ENCODE data around the gene PHC2. TPM values are rescaled to one million over a fixed set of nuclear protein-coding genes. Genes with fewer than 3 reads are reported as not detected.
A peak's percentile ranks its signal among the peaks of the same experiment; 100 is the strongest.

Gene PHC2
- total RNA-seq, 1 donor = 85.4 TPM

GRCh38 chr1:33275195-33275594 is 155.7 kb downstream of the PHC2 start:
- Histone ChIP-seq H3K4me3 (ENCODE audit: insufficient read depth, low read length) (no peak overlapping the region), H2AFZ (ENCODE audit: low read length) (no peak overlapping the region), H3K27ac (ENCODE audit: low read depth, low read length) (no peak overlapping the region), H3K4me1 (ENCODE audit: insufficient read depth, low read length) (no peaks in the 10 kb centered on the region), H3K79me2 (ENCODE audit: insufficient read depth, low read length) (peaks cover 28% of the 10 kb centered on the region), H3K27me3 (ENCODE audit: insufficient read depth, low read length) (no peaks in the 10 kb centered on the region), H4K20me1 (ENCODE audit: insufficient read depth, low read length) (peaks cover 42% of the 10 kb centered on the region), H3K4me2 (ENCODE audit: insufficient read depth, low read length) (no peak overlapping the region), H3K9me3 (ENCODE audit: low read depth, low read length) (no peaks in the 10 kb centered on the region), H3K36me3 (ENCODE audit: insufficient read depth, low read length) (peaks cover 13% of the 10 kb centered on the region)
- DNase-seq (ENCODE audit: insufficient read length, low spot score, missing footprints) = peak; percentile 17
- TF ChIP-seq CTCF (IDR thresholded peaks at IDR 0.05; ENCODE audit: extremely low read depth, low read depth, low read length) = no peak

GRCh38 chr1:33274446-33274845 is 156.4 kb downstream of the PHC2 start:
- Histone ChIP-seq H3K36me3 (ENCODE audit: insufficient read depth, low read length) (peaks cover 19% of the 10 kb centered on the region), H3K4me3 (ENCODE audit: insufficient read depth, low read length) (no peak overlapping the region), H3K27ac (ENCODE audit: low read depth, low read length) (no peak overlapping the region), H3K79me2 (ENCODE audit: insufficient read depth, low read length) (peaks cover 33% of the 10 kb centered on the region), H3K4me1 (ENCODE audit: insufficient read depth, low read length) (no peaks in the 10 kb centered on the region), H3K4me2 (ENCODE audit: insufficient read depth, low read length) (no peak overlapping the region), H2AFZ (ENCODE audit: low read length) (no peak overlapping the region), H4K20me1 (ENCODE audit: insufficient read depth, low read length) (peaks cover 47% of the 10 kb centered on the region), H3K9me3 (ENCODE audit: low read depth, low read length) (no peaks in the 10 kb centered on the region), H3K27me3 (ENCODE audit: insufficient read depth, low read length) (no peaks in the 10 kb centered on the region)
- TF ChIP-seq CTCF (IDR thresholded peaks at IDR 0.05; ENCODE audit: extremely low read depth, low read depth, low read length) = no peak
- peak; percentile 75 for DNase-seq (ENCODE audit: insufficient read length, low spot score, missing footprints)

- H3K4me1 ChIP-seq (ENCODE audit: insufficient read depth, low read length) = no peaks in the 10 kb centered on the region
Measured at GRCh38 chr1:33273961-33274371, 156.9 kb downstream of the PHC2 start.

More at GRCh38 chr1:33273961-33274371, 156.9 kb downstream of the PHC2 start:
- DNase-seq (ENCODE audit: insufficient read length, low spot score, missing footprints) = peak; percentile 22
- Histone ChIP-seq H3K27me3 (ENCODE audit: insufficient read depth, low read length) (no peaks in the 10 kb centered on the region), H3K9me3 (ENCODE audit: low read depth, low read length) (no peaks in the 10 kb centered on the region), H3K4me2 (ENCODE audit: insufficient read depth, low read length) (no peak overlapping the region), H3K79me2 (ENCODE audit: insufficient read depth, low read length) (peaks cover 33% of the 10 kb centered on the region), H2AFZ (ENCODE audit: low read length) (no peak overlapping the region), H3K36me3 (ENCODE audit: insufficient read depth, low read length) (peaks cover 19% of the 10 kb centered on the region), H3K4me3 (ENCODE audit: insufficient read depth, low read length) (no peak overlapping the region), H4K20me1 (ENCODE audit: insufficient read depth, low read length) (peaks cover 47% of the 10 kb centered on the region), H3K27ac (ENCODE audit: low read depth, low read length) (no peak overlapping the region)
- no peak for TF ChIP-seq CTCF (IDR thresholded peaks at IDR 0.05; ENCODE audit: extremely low read depth, low read depth, low read length)

Small RNAs within 50 kb of the gene (small RNA-seq; reads per million reads assigned to genes)
- not detected for gene RN7SKP16

Other genes starting within 250 kb of the PHC2 start
- 9.4 and 12.3 TPM in 2 replicates for gene TRIM62, start 249.1 kb downstream of the PHC2 start, total RNA-seq
- 13.4 and 18.9 TPM in 2 replicates for gene ZNF362, start 174.6 kb downstream of the PHC2 start, total RNA-seq
- gene A3GALT2, start 110.0 kb downstream of the PHC2 start, total RNA-seq = under 0.01 TPM in 1 of 2 replicates, not detected in the other
- 9.8 and 11.2 TPM in 2 replicates for gene ZSCAN20, start 41.5 kb upstream of the PHC2 start, total RNA-seq

Measured in osteoblast (primary cell).